Measurements from ENCODE around the gene RNF141.

The RNF141 gene

DNA sequence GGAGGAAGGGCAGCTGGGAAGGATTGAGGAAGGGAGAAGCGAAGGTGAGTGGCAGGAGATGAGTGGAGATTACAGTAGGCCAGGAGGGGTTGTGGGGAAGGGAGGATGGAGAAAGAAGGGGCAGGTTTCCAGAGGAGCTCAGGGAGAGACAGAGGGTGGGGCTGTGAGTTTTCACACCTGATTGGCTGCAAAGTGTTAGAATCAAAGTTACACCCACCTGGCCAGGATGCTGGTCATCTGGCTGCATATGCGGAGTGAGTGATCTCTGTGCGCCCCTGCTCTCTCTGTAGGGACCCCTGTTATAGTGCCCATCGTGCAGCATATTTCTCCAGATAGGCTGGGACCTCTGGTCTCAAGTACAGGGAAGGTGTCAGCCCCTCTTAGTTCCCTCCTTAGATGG, 67.6 kb downstream of the RNF141 start:
- DNase-seq (ENCODE audit: low read depth): no peak
- H3K4me3 ChIP-seq (ENCODE audit: low read depth, low read length): no peak overlapping the region
- TF ChIP-seq, protein P1, sequence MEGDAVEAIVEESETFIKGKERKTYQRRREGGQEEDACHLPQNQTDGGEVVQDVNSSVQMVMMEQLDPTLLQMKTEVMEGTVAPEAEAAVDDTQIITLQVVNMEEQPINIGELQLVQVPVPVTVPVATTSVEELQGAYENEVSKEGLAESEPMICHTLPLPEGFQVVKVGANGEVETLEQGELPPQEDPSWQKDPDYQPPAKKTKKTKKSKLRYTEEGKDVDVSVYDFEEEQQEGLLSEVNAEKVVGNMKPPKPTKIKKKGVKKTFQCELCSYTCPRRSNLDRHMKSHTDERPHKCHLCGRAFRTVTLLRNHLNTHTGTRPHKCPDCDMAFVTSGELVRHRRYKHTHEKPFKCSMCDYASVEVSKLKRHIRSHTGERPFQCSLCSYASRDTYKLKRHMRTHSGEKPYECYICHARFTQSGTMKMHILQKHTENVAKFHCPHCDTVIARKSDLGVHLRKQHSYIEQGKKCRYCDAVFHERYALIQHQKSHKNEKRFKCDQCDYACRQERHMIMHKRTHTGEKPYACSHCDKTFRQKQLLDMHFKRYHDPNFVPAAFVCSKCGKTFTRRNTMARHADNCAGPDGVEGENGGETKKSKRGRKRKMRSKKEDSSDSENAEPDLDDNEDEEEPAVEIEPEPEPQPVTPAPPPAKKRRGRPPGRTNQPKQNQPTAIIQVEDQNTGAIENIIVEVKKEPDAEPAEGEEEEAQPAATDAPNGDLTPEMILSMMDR (conservative IDR thresholded peaks at IDR 0.05; ENCODE audit: low read depth, low read length): no peak

DNA sequence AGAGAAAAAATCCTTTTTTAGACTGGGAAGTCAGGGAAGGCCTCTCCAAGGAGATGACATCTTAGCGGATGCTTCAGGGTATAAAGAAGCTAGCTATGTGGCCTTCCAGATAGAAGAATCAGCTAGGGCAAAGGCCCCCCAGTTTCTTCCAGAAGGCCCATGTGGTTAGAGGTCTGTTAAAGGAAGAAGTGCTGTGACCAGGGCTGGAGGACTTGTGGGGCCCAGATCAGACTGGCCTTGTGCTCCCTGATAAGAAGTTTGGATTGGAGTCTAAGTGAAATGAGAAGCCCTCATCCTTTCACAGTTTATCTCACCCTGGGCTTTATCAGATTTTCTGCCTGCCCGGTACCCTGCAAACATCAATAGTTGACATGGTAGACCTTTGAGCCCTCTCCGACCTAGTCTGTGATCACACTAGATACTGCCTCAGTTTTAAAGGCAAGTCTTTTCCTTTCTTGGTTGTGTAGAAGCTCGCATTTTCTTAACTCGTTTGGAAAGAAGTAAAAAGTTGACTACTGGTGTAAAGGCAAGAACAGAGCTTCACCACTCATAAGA, 78.2 kb downstream of the RNF141 start:
- TF ChIP-seq, protein P1 (conservative IDR thresholded peaks at IDR 0.05; ENCODE audit: low read depth, low read length): no peak
- no peak for DNase-seq (ENCODE audit: low read depth)
- no peak overlapping the region for H3K4me3 ChIP-seq (ENCODE audit: low read depth, low read length)

All from choroid plexus epithelial cell (primary cell).